Posterior cingulate gyrus (tissue), 11 donors: ENCODE measurements around the gene COG4.
A peak's percentile ranks its signal among the peaks of the same experiment; 100 is the strongest.

Experiments
- DNase-seq, 10 donors: peaks; one replicate each; pipeline versions ENCODE4 v3.0.0 to v3.0.0-alpha.2; 2020 to 2021; ENCODE audit warnings: mixed read lengths in 3 of 10
- intact Hi-C: fragments of 100-400 bp; cut with DNase I; formaldehyde crosslinking; loops from one replicate; pipeline ENCODE4 v1.15.1; 2023

The COG4 gene

GRCh38 chr16:70529051-70529777 lies 5.9 kb upstream of the COG4 start:
- no peak for DNase-seq

DNA sequence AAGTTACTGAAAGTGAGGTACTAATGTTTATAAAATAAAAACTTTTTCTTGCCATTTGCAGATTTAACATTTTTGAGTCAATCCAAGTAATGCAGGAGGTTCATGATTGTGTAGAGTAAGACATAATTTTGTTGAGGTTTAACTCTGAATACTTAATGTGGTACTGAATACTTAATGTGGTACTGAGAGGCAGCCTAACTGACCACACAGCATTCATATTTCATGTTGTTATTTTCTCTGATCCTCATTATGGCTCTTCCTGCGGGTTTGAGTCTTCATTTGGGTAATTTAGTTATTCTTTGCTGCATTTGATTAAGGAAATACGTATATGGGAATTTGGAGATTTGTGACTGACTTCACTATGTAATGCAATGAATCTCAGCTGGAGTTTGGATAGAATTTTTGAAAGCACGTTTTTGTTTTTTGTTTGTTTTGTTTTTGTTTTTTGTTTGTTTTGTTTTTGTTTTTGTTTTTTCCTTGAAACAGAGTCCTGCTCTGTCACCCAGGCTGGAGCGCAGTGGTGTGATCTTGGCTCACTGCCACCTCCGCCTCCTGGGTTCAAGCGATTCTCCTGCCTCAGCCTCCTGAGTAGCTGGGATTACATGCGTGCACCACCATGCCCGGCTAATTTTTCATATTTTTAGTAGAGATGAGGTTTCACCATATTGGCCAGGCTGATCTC lies 4.1 kb upstream of the COG4 start:
- no peak for DNase-seq
- intact Hi-C loops, result loop anchor here (5.0 kb wide), 2 partner anchors 145 to 245 kb away; no protein-coding TSS in a partner anchor

More at GRCh38 chr16:70529051-70529777, 5.9 kb upstream of the COG4 start:
- intact Hi-C loops, result loop anchor here (5.0 kb wide), 2 partner anchors 147 to 243 kb away; no protein-coding TSS in a partner anchor

DNA sequence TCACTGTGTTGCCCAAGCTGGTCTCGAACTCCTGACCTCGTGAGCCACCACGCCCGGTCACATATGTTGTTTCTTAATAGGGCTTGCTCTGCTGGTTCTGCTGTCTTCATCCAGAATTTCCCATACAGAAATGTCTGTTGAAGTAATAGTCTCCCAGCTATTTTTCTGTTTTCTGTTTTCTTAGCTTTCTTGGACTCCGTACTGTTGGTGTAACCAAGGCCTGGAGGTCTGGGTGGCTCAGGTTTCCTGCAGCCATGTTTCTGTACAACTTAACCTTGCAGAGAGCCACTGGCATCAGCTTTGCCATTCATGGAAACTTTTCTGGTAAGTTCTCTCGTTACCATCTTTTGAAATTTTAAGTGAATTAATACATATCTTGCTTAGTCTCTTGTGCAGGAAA lies 3.0 kb upstream of the COG4 start:
- no peak for DNase-seq
- intact Hi-C loops, result loop anchor here (5.0 kb wide), 2 partner anchors 144 to 246 kb away; no protein-coding TSS in a partner anchor

DNA sequence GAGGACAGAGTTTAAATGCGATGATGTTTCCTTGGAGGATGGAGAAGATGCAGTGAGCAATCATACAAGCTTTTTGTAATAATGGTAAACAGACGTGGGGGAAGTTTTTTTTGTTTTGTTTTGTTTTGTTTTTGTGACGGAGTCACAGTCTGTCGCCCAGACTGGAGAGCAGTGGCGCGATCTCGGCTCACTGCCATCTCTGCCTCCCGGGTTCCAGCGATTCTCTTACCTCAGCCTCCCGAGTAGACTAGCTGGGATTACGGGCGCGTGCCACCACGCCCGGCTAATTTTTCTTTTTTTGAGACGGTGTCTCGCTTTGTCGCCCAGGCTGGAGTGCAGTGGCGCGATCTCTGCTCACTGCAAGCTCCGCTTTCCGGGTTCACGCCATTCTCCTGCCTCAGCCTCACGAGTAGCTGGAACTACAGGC lies 1.1 kb upstream of the COG4 start:
- intact Hi-C loops, result loop anchor here (2.0 kb wide), 1 partner anchor 128 kb away; no protein-coding TSS in a partner anchor
- peak in 3 of 10 donors; percentile 13 to 88 (median 38) for DNase-seq

DNA sequence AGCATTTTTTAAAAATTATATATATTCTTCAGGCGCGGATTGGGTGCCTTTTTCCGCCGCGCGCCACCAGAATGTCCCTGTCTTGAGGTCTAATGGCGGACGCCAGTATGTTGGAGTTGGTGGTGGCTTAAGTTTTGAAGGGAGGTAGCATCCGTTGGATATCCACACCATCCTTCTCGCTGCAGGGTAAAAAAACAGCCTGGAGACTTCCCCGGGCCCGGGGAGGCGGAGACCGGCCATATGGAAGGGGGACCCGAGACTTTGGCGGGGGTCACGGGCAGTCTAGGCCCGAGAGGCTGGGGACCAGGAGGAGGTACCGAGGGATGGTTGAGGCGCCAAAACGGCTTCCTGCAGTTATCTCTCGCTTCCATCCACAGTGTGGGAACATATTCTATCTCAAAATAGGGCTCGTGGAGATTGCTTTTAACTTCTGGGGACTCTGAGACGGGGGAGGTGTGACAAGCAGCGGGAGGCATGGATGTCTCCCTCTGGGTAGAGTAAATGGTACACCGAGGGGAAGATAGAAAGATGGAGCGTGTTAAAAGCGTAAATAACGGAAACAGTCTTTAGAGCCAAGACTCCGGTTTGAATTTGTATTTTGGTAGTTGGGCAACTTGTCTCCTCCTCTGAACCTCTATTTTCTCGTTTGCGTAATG lies 517 bp upstream of the COG4 start, which contains the start of gene SF3B3:
TSS of gene SF3B3 (plus strand) at position 74 of the 656 bp plus-strand sequence. CDS start 2,841 bp downstream, outside the sequence.
- peak; percentile 45 to 93 (median 70) for DNase-seq
- intact Hi-C loops, result loop anchor here (2.0 kb wide), 1 partner anchor 129 kb away; no protein-coding TSS in a partner anchor

DNA sequence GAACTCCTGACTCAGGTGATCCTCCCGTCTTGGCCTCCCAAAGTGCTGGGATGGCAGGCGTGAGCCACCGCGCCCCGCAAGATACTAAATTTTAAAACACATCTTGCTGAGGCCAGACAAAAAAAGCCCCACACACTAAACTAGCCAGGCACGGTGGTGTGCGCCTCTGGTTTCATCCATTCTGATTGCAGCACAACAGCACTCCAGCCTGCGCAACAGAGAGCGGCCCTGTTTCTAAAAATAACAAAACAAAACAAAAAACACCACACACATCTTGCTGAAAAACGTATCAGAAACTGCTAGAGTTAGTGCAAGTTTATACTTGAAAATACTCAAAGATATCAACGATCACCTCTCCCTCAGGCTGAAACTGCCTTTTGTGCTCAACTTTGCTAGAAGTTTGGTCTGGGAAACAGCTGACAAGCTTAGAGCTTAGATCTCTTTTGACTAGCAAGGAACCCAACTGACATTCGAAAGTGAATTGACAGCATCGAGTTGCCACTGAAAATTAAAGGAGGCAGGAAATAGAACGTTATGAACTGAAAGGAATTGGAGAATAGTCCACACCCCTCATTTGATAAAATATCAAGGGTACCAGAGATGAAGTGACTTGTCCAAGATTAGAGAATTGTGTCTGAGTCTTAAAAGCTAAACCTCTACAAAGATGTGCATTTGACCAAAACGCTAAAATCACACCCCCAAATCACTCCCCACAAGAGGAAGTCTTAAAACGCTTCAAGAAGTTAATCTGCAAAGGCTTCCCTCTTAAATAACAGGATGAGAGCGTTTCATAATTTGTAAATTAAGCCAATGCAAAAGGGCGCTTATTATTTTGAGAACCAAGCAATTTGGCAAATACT lies 908 bp downstream of the COG4 start:
- intact Hi-C loops, result no loop called here
- no peak for DNase-seq

DNA sequence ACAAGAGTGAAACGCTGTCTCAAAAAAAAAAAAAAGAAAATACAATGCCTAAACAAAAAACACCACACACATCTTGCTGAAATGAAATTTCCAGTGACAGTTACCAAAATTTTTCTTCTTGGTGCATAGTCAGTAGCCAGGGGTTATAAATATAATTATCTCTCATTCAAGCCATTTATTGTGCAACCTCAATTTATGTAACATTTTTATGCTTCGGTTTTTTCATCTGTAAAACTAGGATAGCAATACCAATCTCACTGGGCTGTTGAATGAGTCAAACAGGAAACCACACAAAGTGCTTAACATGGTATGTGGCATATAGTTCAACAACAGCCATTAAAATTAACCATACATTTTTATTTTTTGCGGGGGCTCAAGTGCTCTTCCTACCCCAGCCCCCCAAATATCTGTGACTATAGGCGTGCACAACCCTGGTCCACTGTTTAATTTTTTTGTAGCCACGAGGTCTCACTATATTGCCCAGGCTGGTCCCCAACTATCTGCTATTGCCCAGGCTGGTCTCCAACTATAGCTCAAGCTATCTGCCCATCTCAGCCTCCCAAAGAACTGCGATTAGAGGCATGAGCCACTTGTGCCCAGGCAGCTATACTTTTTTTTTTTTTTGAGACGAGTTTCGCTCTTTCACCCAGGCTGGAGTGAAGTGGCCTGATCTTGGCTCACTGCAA lies 2.6 kb downstream of the COG4 start:
- intact Hi-C loops, result no loop called here

GRCh38 chr16:70512456-70512855 lies 10.9 kb downstream of the COG4 start:
- intact Hi-C loops, result no loop called here
- DNase-seq, result no peak

More for the DNA sequence above, 2.6 kb downstream of the COG4 start:
- no peak for DNase-seq

GRCh38 chr16:70511833-70512232 lies 11.5 kb downstream of the COG4 start:
- intact Hi-C loops, result no loop called here
- DNase-seq, result no peak

DNA sequence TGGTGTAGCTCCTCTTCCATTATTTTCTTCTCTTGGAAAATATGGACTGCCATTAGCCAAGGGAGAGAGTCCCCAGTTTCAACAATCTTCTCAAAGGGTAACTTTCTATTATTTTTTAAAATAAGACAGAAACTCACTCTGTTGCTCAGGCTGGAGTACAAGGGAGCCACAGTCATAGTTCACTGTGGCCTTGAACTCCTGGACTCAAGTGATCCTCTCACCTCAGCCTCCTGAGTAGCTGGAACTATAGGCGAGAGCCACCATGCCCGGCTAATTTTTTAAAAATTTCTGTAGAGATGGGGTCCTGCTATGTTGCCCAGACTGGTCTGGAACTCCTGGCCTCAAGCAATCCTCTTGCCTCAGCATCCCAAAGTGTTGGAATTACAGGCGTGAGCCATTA lies 13.1 kb downstream of the COG4 start:
- intact Hi-C loops, result no loop called here
- no peak for DNase-seq

GRCh38 chr16:70508752-70509151 lies 14.6 kb downstream of the COG4 start:
- intact Hi-C loops, result no loop called here
- DNase-seq, result no peak

GRCh38 chr16:70496513-70496912 lies 26.8 kb downstream of the COG4 start:
- peak in 1 of 10 donors; percentile 10 for DNase-seq

DNA sequence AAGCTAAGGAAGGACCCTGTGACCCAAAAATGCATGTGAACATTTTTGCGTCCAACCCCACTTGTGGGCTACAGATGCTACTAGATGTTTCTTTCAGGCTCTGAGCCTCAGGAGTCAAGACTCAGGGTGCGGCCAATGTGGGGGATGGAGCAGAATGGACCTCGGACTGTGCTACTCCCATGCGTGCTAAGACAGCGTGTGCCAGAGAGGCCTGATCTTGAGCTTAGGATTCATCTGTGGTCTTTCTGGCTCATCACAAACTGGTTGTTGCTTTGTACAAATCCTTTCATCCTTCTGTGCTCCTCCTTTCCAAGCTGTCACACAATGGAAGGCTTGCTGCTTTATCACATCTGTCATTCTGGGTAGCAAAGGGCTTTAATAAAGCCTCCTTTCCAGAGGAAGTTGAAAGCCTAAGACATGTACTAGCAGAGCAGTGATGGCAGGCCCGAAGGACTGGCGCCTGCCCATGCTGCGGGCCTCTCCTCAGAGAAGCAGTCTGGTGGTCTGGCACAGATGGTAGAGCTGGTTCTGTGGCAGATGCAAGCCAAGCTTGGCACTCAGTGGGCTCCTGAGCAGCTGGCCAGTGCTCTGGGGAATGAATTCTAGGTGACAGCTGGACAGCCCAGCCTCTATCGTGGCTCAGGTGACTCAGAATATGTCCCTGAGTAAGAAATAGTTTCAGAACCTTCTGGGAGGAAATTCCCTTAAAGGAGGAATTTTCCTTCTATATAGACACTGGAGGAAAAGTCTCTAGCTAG lies 27.8 kb downstream of the COG4 start:
- peak in 5 of 10 donors; percentile 25 to 90 (median 46) for DNase-seq
- intact Hi-C loops, result no loop called here

More at GRCh38 chr16:70496513-70496912, 26.8 kb downstream of the COG4 start:
- intact Hi-C loops, result no loop called here

DNA sequence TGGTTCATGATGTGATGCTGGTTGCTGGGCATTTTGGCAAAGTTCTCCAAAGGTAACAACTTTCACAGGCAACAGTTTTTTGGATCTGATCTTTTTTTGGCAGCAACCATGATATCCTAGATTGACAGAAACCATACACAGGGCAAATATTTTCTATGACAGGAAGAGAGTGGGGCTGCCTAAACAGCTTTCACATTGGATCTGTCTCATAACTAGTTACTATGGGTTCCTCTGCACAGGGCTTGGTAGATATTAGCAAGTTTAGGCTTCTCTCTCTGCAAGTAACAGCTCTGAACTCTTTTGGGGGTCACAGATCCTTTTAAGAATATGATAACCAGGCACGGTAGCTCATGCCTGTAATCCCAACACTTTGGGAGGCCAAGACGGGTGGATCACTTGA lies 28.6 kb downstream of the COG4 start:
- intact Hi-C loops, result no loop called here
- no peak for DNase-seq

GRCh38 chr16:70494202-70494770 lies 29.1 kb downstream of the COG4 start:
- intact Hi-C loops, result no loop called here
- DNase-seq, result peak in 1 of 10 donors; percentile 7

DNA sequence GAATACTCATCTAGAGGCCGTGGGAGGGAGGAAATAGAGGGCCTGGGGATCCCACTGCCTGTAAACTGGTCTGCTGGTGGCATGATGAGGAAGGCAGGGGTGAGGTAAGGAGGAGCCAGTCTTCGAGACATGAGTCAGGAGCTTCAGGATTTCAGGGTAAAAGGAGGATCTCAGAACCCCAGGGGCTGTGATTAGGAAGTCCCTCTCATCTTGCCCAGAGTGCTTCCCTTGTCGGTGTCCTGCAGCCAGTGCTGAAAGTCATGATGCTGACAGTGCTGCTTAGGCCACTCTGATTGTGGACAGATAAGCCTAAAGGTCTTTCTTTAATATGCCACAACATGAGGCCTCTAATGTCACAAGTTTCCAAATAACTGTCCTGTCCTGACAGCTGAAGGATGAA lies 29.6 kb downstream of the COG4 start:
- intact Hi-C loops, result no loop called here
- peak in 1 of 10 donors; percentile 47 for DNase-seq

DNA sequence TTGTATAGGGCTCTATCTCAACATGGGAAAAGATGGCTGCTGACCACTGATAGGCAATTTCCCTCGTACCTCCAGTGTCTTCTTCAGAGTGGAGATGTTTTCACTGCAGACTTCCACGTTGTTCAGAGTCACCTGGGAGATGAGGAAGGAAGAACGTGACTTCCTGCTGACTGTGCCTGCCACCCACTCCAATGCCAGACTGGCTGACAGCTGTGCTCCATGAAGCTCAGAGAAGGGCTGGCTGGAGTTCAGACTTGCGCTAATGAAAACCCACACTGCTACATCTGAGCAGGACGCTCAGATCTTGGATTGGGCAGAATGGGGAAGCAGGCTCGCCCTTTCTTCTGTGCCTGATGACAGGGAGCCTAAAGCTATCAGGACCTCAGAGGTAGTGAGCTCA lies 33.1 kb downstream of the COG4 start:
- peak in 7 of 10 donors; percentile 32 to 89 (median 71) for DNase-seq
- intact Hi-C loops, result no loop called here

DNA sequence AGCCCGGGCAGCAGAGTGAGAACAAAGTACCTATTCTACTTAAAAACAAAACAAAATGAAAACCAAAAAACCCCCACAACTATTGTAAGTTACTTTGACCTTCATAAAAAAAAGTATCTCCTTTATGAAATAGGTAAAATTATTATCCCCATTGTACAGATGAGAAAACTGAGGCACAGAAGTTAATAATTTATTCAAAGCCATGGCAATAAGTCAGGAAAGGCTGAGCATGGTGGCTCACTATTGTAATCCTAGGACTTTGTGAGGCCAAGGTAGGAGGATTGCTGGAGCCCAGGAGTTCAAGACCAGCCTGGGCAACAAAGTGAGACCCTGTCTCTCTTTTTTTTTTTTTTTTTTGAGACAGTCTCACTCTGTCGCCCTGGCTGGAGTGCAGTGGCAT lies 38.5 kb downstream of the COG4 start:
- intact Hi-C loops, result no loop called here
- DNase-seq, result no peak
